Mucosa of gallbladder (tissue), 1 donor: ENCODE data around the gene NCOR2. TPM values are rescaled to one million over a fixed set of nuclear protein-coding genes. Genes with fewer than 3 reads are reported as not detected.

Source experiments
- DNase-seq: peaks from one replicate; pipeline ENCODE4 v3.0.0-alpha.2; 2020; ENCODE audit warnings: low spot score
- total RNA-seq: library from RNA; stranded (reverse); gene quantifications from one replicate; pipeline ENCODE4 v1.2.1, GENCODE V29; 2021
- donor health status: DM: no; HTN: no; CAD: no.

Gene NCOR2
- total RNA-seq = 210 TPM

DNA sequence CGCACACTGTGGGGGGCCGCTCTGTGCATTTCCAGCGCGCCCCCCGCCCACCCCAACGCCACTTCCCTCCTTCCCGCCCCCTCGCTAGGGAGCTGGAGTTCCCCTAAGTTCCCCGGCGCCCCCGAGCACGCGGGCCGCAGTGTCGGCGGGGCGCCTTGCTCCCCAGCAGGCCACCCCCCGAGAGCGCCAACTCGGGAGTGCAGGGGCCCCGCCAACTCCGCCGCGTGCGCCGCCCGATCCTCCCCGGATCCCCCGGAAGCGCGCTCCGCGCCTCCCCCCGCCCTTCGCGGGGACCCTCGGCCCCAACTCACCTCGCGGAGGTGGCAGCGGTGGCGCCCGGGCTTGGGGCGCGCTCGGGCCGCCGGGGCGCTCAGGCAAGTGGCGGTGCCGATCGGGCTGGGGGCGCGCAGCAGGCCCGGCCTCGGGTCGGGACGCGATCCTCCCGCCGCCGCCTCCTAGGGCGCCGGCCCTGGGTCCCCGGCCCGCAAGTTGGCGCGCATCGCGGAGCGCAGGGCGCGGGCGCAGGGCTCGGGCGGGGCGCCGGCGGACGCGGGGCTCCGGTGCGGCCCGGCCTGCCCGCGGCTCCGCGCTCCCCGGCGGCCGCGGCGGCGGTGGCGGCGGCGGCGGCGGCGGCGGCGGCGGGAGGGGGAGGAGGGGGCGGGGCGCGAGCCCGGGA is at the start of gene NCOR2:
NCOR2 (minus strand) TSS at position 616 of the 676 bp plus-strand sequence. CDS start 72,361 bp downstream, outside the sequence.
- DNase-seq = no peak

DNA sequence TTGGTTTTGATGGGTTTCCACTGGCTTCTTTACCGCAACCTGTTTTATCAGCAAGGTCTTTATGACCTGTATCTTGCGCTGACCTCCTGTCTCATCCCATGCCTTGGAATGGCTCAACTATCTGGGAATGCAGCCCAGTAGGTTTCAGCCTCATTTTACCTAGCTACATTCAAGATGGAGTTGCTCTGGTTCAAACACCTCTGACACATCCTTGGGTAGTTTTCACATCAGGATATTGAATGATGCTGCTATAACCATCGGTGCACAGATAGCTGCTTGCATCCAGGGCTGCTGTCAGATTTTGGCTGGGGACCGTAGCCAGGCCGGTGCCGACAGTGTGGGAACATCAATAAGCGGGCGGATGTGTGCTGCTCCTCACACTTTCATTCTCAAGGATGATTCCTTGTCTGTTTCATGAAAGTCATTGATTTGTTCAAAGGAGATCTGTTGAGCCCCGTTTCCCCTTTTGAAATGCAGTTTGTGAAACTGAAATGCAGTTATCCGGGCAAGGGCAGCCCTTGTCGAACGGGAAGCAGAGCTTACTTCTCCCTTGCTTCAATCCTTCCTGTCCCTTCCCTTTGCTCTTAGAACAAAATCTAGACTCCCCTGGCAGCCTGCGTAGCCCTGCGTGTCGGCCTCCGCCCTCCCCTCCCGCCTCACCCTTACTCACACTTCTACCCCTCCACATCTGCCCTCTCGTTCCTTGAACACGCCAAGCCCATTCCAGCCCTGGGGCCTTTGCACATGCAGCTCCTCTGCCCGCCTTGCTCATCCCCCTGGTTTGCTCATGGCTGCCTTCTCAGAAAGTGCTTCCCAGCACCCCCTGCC is 49.2 kb upstream of the NCOR2 start:
- no peak for DNase-seq

DNA sequence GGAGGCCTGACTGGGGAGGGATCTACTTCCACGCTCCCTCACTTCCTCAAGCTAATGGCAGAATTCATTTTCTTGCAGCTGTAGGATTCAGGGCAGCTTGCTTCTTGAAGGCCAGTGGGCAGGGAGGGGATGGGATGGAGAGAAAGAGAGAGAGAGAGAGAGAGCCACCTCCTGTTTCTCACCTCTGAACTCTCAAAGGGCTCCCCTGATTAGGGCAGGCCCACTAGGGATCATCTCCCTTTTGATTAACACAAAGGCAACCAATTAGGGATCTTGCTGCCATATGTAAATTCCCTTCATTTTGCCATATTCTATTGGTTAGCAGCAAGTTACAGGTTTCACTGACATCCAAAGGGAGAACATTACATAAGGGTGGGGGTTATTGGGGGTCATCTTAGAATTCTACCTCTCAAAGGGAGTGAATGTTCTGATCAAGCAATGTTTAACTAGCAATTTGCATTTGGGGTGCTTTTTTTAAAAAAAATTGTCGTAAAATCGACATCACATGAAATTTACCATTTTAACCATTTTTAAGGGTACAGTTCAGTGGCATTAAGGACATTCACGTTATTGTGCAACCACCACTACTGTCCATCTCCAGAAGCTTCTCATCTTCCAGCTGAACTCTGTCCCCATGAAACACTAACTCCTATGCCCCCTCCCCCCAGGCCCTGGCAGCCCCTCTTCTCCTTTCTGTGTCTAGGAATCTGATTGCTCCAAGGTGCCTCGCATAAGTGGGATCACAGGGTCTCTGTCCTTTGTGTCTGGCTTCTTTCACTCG is 47.3 kb upstream of the NCOR2 start:
- DNase-seq = no peak

DNA sequence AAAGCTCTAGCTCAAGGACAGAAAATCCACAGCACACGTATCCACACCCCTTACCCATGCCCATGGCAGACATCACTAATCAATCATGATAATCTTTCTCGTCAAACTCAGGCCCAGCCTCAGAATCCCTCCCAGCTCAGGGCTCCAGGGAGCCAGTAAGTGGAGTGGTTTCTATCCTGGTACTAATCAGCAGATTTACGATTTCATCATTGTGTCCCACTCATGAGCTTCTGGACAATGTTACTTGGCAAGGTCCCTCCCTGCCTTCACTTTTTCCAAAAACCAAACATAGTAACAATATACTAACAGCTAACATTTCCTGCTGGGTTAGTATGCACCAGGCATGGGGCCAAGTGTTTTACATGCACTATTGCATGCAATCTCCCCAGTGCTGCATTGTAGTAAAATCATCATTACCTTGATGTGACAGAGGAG is 45.8 kb upstream of the NCOR2 start:
- peak; percentile 34 for DNase-seq

DNA sequence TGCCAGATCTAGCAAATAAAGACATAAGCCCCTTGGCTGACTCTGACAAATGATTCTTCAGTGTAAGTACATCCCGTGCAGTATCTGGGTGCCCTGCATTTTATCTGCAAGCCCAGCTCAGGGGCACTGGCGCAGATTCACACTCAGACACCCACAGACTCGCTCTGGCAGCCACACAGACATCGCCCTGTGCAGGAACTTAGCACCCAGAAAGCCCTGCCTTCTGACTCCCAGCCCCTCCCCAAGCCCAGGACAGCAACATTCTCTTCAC is 44.9 kb upstream of the NCOR2 start:
- no peak for DNase-seq

DNA sequence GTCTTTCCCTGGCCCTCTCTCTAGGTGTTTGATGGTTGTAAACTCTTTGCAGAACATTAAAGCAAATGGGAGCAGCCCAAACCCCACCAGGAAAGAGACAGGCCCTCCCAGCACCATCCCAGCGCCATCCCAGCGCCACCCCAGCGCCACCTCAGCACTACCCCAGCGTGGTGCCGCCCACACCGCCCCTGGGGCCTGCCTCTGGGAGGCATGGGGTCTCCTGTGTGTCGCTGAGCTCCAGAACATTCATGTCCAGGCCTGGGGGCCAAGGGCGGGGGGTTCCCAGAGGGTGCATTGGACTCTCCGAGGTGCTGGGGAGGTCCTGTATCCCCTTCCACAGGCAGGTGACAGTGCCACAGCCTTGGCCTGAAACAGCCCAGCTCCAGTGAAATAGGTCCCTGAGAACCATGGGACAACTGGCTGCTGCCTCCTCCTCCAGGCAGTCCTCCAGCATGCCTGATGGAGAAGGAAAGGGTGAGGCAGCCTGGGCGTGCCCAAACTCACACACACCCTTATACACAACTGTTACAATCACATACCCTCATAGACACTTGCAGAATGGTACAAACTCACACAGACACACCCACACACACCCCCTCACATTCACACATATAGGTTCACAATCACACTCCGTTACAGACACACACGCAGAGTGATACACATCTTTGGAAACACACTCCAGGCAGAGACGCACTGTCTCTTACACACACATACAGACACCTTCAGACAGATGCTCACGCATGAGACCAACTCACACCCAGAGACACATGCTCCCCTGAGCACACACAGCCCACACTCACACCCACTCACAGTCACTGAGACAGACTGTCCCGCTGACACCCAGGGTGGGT is 44.4 kb upstream of the NCOR2 start:
- DNase-seq = no peak

DNA sequence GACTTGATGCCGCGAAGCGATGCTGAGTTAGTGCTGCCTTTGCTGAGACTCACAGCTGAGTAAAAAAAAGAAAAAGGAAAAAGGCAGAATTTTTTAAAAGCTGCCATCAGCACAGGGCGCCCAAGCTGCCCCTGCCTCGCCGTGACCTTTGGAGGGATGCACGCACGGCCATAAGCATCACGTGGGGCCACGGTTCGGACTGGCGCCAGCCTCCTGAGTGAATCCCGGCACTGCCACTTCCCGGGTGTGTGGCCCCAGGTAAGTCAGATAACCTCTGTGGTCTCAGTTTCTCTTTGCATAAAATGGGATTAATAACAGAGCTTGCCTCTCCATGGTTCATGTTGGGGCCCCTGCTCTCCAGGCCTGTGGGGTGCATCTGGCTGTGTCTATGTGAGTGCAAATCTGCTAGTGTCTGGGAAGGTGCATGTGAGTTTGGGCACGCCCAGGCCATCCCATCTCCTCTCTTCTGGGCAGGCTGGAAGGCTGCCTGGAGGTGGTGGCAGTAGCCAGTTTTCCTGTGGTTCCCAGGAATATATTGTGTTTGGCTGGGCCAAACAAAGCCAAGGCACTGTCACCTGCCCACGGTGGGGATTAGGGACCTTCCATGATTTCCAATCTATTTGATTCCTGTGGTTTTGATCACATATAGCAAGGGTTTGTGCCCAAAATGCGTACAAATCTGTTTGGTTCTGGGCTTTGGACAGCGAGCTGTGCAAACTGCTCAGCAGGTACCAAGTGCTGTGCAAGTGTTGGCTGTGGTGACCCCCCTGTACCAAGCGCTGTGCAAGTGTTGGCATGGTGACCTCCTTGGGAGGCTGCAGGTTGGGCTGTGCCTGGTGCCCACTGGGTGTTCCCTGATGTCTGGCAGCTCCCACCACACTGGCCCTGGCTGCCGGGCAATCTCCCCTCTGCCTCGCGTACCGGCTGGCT is 43.5 kb upstream of the NCOR2 start:
- peak; percentile 43 for DNase-seq

DNA sequence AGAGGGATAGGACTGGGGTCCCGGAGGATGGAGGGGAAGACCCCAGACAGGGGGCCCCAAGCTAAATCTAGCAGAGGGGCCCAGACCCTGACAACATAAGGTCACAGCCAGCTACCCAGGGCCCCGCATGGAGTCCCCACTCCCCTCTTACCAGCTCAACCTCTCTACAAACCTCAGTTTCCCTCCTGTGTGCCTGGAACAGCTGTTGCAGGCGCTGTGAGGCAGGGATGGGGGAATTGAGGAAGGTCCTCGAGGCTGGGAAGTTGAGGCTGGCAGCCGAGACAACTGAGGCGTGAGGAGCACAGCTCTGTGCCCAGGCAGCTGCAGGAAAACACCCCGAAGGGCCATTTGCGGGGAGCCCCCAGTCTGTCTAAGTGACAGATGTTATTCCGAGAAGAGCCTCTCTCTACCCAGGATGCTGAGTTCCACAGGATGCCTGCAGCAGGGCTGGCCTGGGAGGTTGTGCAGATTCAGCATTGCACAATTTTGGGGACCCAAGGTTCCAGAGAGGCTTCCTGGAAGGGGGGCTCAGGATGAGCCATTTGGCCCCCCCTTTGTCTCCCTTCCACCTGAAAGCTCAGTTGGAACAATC is 42.7 kb upstream of the NCOR2 start:
- DNase-seq = no peak

DNA sequence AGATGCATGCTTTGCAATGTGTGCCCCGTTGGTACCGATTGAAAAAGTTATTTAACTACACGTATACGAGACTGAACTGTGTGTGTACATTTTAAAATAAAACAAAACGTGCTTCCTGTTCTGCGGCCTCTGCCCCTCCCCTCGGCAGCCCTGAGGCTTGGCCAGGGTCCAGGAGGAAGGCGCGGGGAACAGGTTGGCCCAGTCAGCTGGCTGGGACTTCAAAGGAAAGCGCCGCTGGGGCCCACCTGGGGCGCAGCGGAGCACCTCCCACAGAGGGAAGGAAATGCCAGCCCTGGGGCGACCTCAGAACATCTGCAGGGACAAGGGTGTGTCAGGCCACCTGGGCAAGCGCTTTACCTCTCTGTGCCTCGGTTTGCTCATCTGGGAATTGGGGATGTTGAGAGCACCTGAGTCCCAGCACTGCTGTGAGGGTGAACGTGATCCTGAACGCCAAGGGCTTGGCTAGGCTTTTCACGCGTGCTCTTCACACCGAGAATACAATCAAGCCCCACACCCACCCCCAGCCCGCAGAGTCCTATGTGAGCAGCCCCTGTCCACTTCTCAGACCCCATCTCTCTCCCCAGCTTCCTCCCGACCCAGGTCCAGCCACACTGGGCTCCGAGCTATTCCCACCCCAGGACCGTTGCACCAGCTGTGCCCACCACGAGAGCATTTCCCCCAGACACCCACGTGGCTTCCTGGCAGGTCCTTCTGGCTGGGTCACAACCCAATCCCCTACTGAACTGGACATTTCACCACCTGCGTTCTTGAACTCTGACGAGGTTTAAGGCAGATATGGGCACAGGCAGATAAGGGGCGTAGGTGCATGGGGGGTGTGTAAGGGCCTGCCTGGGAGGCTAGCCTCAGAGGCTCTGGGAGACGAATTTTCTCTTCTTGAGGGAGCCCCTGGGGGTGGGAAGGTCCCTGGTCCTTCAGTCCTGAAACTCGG is 41.9 kb upstream of the NCOR2 start:
- DNase-seq = peak; percentile 93

DNA sequence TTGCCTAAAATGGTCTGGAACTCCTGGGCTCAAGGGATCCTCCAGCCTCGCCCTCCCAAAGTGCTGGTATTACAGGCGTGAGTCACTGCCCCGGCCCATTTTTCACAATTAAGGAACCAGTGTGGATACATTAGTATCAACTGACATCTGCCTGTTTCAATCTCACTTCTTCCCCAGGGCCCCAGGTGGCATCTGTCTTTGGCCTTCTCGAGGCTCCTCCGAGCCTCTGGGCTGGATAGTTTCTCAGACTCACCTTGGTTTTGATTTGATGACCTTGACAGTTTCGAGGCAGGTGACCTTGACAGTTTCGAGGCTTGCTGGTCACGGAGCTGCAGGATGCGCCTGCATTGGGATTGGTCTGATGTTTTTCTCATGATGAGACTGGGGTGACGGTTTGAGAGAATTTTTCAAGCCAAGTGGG is 41.0 kb upstream of the NCOR2 start:
- DNase-seq = no peak

DNA sequence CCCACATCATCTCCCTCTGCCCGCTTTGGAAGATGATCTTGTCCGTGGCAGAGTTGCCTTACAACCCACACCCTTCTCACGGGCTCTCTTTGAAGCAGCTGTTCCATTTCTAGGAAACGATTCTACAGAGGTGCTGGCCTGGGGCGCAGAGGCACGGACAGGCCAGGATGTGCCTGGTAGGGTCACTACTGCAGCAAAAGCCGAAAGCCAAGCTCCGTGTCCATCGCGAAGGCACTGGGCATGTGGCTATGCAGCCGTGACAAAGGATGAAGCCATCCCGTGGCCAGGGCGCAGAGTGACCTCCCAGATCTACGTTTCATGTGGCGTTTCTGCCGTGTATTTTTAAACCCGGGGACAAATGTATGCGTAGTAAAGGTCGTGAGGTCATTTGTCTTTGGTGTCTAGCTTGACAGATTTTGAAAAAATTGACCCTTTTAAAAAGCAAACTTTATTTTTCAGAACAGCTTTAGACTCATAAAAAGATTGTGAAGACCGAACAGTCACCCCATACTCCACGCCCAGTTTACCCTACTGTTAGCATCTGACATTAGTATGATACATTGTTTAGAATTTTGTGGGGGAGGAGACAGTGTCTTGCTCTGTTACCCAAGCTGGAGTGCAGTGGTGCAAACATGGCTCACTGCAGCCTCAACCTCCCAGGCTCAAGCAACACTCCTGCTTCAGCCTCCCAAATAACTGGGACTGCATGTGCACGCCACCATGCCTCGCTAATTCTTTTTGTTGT is 40.4 kb upstream of the NCOR2 start:
- no peak for DNase-seq

DNA sequence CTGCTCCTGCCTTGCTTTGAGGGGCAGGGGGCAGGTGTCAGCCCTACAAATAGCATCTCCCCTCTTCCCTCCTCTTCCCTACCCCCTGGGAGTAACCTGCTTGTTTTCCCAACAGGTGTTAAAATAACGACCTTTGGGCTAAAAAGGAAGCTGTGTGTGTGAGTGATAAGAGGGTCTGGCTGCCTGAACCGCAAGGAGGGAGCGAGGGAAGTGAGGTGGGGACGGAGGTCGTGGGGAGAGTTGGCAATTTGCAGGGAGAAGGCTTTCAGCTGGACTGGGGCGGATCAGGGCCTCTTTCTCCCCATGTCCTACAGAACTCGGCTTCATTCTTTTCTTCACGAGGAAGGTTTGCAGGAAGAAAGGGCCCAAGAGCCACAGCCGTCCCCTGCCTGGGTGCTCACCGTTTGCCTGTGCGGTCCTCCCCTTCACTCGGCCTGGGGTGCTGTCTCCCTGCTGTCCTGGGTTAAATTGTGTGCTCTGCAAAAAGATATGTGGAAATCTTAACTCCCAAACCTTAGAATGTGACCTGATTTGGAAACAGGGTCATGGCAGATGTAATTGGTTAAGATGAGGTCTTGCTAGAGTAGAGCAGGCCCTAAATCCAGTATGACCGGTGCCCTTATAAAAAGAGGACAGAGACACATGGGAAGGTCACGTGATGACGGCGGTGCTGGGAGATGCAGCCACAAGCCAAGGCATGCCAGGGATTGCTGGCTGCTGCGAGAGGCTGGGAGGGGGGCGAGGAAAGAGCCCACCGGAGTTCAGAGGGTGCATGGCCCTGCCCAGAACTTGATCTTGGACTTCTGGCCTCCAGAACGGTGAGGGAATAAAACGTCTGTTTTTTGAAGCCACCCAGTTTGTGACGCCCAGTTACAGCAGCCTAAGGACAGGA is 38.7 kb upstream of the NCOR2 start:
- no peak for DNase-seq

DNA sequence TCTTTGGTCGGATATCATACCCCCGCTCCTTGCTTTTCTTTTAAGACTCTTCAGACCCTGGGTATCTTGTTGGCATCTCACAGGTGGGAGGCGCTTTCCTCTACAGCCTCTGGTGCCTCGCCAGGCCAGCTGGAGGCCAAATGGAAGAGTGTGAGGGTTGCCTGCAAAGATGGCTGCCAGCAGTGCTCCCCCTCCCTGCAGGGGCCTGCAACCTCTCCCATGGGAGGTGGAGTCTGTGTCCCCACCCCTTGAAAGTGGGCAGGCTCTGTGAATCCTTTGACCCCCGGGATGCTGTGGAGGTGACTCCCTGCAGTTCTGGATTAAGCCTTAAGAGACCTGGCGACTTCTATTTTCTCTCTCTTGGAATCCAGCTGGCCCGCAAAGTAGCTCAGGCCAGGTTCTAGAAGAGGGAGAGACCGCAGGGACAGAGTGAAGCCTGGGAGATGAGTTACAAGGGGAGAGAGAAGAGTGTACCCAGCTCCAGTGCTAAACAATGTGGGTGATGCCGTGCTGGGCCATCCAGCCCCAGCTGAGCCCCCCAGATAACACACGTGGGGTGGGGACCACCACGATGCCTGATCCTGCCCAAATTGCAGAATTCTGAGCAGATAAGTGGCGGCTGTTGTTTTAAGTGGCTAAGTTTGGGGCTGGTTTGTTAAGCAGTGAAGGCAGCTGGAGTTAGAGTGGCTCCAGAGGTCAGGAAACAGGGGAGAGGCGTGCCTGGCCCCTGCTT is 37.9 kb upstream of the NCOR2 start:
- DNase-seq = no peak

DNA sequence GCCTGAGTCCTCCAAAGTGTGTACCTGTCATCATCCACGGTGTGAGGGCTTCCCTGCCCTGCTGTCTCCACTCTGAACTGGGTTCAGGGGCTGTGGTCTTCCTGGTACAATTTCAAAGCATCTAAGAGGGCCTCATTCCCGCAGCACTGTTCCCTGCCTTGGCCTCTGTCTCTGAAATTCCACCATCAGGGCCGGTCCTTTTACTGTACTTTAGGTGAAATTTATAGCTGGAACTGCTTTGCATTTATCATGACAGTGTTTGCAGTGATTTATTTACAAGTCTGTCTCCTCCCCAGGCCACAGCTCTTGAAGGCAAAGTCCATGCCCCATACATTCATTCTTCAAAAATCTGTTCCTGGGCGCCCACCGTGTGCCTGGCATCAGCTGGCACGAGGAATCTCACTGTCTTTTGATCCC is 36.9 kb upstream of the NCOR2 start:
- DNase-seq = peak; percentile 47

DNA sequence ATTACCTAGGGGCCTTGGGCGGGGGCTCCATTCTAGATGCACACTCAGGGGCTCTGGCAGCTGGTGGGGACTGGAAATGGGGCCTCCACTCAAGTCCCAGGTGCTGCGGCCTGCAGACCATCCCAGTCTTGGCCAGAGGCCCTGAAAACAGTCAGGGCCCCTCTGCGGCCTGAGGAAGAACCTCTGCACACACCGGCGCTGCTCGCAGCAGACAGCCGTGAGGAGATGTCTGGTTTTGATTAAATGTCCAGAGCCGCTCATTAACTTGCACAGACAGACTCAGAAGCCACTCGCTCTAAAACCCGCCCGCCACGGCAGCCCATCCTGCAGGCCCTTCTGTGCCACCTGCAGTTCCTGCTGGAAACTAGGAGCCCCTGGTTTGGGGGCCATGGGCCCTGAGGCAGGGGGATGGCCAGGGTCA is 36.4 kb upstream of the NCOR2 start:
- no peak for DNase-seq

DNA sequence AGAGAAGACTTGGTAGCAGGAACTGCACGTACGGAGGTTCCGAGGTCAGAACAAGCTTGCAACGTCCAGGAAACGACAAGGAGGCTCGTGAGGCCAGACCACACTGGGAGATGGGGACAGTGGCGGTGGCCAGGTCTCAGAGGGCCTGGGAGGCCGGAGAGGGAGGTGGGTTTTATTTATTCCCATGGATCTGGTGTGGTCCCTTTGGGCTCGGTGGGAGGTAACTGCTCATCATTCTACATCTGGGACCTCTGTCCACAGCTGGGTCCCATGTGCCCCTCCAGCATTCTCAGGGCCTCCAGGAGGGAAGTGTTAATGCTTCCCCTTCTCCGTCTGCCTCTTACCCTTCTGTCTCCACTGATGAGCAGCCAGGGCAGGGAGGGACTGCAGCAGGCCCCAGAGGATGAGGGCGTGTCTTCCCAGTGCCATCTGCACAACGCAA is 35.7 kb upstream of the NCOR2 start:
- DNase-seq = no peak
